Left lobe of liver (tissue), 2 donors: Measurements from ENCODE around the gene SLC22A3. TPM values are rescaled to one million over a fixed set of nuclear protein-coding genes. Genes with fewer than 3 reads are reported as not detected.

Experiments used
- ATAC-seq: fragments of 200-7000 bp; cut with Tn5 transposase; one replicate; pipeline ENCODE4 v1.9.1; 2020; ENCODE audit warnings: mild to moderate bottlenecking, moderate library complexity
- DNase-seq: peaks from one replicate; pipeline ENCODE4 v3.0.0-alpha.2; 2020; ENCODE audit warnings: low spot score
- total RNA-seq: library from RNA; stranded (reverse); gene quantifications from one replicate; pipeline ENCODE4 v1.2.1, GENCODE V29; 2021
- donor health status: DM: no; HTN: no; CAD: no; lungs with moderate emphysema.
- donor health status: DM: no; HTN: yes; CAD: no.

Gene SLC22A3
- total RNA-seq, 1 donor from 2014 or later = 34.5 TPM

DNA sequence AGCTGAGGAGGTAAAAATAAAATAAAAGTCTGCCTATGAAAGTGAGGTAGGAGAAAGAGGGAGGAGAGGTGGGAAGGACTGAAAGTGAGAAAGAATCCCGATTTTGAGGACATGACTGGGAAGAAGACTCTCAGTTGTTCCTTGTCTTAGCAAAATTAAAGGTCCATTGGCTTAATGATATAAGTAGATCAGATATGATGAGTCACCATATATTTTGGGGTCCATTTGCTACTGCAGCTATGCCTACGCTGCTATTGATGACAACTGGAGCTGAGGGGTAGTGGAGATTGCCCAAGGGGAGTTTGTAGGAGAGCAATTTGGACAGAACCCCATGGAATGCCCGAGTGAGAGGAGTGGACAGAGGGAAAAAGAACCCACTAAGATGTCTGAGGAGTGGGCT lies 15.1 kb upstream of the SLC22A3 start:
- no peak for ATAC-seq

DNA sequence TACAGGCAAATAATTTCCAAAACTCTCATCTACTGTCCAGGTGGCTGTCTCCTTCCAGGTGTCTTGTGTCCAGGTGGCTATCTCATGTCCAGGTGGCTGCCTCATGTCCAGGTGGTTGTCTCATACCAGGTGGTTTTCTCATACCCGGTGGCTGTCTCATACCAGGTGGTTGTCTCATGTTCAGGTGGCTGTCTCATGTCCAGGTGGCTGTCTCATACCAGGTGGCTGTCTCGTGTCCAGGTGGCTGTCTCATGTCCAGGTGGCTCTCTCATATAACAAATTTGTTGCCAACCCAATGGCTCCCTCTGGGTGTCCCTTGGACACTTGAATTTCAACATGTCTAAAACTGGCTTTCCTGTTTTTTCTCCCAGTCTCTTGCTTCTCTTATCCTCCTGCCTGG lies 14.3 kb upstream of the SLC22A3 start:
- ATAC-seq = peak; percentile 33
- DNase-seq = no peak

More for the DNA sequence above, 15.1 kb upstream of the SLC22A3 start:
- DNase-seq = no peak

DNA sequence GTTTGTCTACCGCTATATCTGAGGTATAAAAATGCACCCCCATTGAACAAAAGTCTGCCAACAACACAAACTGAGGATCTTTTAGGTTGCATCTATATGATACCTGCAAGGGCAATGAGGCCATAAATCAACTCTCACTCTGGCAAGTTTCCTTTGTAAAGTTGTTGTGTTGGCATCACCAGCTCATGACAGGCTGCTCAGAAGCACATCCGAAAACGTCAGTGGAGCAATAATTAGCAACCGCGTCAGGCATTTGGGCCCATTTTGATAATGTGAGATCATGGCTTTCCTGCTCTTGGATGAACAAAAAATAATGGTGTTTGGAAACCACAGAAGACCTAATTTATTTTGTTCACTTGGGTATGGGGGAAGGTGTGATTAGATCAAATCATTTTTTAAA lies 12.0 kb upstream of the SLC22A3 start:
- DNase-seq (no peak), ATAC-seq (no peak)

DNA sequence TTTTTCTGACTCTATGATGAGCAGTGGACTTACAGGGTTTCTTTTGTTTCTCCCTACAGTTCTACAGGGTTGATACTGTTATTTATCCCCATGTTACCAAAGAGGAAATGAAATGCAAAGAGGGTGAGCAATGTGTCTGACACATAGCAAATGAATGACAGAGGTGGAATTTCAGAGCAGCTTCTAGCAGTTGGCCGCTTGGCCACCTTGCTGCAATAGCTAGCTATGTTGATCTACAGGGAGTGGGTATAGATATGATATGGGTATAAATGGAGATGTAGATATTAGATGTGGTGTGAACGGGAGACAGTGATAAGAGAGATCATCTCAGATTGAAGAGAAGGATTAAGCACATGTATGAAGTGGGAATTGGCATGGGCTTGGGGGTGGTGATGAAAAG lies 10.9 kb upstream of the SLC22A3 start:
- DNase-seq (no peak), ATAC-seq (no peak)

DNA sequence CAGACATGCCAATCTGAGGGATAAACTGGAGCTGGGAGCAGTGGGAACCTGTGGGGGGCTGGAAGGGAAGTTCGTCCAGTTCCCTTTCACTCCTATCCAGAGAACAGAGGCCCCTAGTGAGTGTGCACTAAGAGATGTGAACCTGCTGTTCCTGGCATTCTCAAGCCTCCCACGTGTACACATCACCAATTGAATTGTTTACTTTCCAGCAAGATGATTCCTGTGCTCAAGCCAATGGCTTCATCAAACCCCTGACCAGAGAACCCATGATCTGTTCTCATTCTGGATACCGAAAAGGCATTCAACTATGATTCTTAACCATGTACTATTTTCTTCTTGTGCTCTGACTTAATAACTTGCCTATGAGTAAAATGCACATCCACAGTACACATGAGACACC lies 10.2 kb upstream of the SLC22A3 start:
- no peak for ATAC-seq
- DNase-seq = no peak

DNA sequence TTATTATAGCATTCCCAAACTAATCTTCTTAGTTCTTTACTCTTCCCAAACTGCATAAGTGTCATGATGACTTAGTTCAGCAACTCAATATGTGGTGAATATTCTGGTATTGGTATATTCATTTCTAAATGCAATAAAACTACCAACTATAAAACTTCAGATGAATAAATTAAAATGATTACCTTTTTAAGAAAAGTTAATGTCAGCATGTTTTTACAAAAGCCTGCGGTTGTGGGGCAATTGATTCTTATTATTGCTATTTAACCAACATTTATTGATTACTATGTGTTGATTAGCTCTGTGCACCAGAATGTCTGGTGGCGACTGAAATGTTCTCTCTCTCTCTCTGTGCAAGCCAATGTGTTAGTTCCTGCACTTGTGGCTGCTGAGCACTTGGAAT lies 5.0 kb upstream of the SLC22A3 start:
- no peak for DNase-seq
- ATAC-seq = no peak

DNA sequence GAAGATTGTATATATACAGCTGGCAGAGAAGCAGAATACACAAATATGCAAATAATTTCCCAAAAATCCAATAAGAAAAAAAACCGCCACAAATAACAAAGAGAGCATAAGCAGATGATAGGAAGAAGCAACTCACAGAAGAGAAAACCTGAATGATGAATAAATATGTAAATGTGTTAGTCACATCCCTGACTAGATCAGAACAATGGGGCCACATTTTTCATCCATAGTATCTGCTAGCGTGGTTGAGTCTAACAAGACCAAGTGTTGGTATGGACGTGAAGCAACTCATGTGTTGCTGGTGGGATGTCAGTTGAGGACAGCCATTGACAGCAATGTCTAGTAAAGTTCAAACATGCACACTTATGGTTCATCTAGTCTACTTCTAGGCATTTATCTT lies 3.9 kb upstream of the SLC22A3 start:
- ATAC-seq (no peak), DNase-seq (no peak)

DNA sequence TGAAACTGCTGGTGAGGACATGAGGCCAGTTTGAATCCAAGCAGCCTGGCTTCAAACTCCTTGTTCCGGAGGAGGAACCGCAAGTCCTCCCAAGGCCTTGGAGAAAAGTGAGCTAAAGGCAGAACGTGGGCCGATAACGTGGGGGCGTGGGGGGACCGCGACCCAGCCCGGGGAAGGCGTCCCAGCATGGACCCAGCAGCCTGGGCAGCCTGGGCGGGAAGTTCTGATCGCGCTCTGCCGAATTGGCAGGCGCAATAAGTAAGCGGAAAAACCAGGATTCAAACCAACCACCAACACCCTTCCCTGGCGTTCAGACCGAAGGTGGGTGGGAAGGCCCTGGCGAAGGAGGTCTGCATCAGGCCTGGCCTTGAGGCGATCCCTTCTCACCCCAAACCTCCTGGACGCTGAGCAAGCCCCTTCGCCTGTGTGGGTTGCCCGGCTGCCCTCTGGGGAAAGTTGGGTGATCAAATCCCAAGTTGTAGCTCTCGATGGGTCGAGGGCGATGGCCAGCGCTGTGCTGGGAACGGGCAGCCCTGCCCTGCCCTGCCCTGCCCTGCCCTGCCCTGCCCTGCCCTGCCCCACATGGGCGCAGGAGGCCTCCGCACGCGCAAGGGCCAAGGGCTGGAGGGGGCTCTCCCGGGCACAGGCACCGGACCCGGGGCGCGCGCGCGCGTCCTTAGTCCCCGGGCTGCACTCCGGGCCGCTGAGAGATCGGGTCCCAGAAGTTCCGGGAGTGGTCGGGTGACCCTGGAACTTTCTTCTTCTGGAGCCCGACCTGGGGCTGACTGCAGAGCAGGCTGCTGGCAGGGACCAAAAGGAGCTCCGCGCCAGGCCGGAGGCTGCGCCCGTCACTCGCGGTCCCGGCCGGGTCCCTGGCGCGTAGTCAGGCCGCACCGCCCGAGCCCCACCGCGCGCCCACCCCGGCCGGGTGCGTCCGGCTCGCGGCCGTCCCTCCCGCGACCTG lies 637 bp upstream of the SLC22A3 start:
- DNase-seq (no peak), ATAC-seq (peak; percentile 65)

DNA sequence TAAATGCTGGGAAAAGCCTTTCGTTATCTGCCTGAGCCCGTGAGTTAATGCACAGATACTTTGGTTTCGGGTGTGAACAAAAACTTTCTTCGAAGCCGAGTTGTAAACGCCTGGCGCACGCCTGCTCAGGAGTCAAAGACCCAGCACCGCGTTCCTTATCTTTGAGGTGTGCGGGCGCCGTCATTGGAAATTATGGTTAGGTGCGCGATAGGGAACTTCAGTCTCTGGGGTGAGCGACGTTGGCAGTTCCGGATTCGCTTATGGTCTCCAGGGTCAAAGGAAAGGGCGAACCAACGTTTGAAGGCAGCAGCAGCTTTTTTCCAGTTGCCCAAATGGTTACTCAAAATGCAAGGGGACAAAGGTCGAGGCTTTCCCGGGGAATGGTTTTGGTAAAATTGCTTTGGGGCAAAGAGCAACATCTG lies 853 bp downstream of the SLC22A3 start:
- DNase-seq (peak; percentile 84), ATAC-seq (peak; percentile 59)

DNA sequence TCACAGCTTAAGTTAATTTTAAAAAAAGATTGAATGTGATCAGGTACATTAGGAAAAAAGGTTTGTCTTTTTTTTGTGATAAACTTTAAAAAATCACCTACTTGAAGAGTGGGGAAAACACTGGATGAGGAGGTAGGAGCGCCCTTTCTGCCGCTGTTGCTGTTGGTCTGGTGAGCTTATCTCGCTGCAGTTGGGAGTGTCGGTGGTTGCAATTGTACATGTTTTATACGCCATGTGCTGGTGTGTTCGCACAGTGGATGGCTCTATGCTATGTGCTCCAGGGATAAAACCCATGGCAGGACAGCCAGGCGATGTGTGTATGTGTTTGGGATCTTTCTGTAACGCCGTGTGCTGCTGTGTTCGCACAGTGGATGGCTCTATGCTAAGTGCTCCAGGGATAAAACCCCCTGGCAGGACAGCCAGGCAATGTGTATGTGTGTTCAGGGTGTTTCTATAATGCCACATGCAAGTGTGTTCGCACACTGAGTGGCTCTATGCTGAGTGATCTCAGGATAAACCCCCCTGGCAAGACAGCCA lies 1.7 kb downstream of the SLC22A3 start:
- DNase-seq = no peak
- ATAC-seq = no peak

DNA sequence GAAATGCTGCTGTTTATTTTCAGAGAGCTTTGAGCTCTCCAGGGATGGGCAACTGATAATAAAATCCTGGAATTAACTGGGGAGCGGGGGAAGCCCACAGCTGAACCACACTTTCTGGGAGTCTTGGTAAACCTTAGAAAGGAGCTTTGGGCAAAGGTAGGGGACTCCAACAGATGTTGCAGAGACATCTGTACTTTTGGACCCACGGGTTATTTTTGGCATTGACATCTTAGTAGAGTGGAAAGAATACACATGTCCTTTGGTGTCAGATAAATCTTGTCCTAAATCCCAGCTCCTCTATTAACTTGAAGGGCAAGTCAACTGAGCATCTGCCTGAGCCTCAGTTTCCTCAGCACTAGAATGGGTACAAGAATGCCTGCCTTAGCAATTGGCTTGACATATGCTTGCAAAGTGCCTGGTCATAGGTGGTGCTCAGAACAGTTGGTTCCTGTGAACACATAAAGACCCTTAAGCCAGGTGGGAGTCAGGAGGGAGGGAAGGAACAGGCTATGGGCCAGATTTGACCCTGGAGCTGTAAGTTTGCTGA lies 5.8 kb downstream of the SLC22A3 start:
- no peak for ATAC-seq
- no peak for DNase-seq

DNA sequence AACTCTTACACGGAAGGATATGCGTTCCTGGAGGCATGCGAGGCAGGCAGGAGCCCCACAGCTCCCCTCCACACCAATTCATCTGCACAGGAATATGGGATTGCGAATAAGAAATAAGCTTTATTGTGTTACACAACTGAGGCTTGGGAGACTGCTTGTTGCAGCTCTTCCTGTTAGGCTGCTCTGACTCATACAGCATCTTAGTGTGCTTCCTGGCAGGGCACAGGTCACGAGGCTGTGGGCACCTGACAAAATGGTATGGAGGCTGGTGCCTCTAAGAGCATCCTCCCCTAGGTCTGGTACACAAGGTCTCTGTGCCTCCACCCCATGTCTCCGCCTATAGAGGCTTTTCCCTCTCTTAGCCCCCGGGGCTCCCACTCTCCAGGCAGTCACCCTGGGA lies 6.8 kb downstream of the SLC22A3 start:
- ATAC-seq = no peak
- DNase-seq = no peak

DNA sequence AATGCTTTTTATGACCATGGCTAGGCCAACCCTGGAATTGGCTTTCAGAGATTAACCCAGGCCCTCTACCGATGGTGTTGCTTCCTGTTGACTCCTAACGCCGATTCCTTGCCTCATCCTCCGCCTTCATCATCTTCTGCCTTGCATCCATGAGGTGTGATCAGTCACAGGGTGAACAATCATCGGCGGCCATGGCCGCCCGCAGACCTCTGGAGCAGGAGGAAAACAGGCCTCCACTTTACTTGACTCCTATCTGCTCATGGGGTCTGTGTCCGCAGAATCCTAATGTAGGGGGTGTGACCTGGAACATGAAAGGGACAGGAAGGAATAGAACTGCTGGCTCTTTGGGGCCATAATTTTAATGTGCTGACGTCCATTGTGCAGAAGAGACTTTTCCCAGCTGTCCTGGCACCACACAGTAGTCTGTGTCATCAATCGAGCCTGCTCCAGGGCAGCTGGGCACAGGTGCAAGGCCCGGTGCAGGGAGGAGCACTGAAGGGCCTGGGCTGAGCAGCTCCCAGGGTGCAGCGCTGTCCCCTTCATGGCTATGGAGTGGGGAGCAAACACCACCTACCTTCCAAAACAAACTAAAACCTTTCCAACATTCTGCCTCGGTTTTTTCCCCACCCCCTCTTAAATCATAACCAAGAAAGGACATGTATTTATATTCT lies 8.0 kb downstream of the SLC22A3 start:
- peak; percentile 77 for DNase-seq
- peak; percentile 88 for ATAC-seq

DNA sequence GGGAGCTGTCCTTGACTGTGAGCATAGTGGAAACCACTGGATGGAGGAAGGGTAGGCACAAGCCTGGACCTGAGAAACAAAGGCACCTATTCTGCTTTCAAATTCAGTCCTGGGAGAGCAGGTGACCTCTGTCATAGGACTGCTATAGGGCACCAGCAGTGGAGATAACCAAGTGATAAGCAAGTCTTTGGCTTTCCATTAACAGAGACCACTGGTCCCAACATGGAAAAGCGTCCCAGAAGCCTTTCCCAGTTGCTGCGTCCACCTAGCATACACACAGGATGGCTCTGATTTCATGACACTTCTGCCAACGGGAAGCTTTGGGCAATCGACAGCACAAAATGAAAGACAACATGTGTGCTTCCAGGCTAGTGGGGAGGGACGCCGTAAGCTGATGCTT lies 8.9 kb downstream of the SLC22A3 start:
- ATAC-seq (no peak), DNase-seq (no peak)

DNA sequence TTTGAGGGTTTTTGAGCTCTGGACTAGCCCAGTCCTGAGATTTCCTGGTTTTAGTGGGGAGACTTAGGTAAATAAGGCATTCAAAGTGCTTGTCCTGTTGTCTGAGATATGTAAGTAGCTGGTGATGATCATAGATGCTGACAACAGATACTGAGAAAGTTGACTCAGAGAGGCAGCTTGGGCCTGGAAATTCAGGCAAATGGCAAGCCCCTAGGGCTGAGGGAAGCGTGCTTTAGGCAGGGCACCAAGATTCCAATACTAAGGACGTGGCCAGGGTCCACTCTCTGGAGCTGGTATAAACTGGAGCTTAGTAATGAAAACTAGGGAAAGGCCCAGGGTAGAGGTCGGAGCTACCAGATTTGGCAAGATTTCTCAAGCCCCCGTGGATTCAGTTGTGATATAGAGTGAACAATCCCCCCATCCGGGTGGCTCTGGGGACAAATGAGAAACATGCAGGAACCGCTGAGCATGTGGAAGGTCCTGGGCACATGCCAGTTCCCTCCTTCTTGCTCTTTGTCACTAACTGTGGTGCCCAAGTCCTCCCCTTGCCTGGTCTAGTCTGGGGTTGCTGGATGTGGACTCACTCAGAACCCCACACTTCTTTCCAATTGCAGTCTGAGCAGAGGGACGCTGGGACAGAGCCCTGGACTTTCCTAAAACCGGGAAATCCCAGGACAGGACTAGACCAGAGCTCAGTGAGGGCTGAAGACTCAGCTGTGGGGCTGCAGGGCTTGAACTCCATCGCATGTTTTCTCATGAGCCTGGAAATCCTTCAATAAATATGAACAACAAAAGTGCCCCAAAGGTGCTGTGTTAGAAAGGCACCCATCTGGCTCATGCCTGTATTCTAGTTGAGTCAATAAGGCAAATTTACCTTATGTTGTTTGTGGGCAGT lies 10.3 kb downstream of the SLC22A3 start:
- DNase-seq (no peak), ATAC-seq (peak; percentile 62)

DNA sequence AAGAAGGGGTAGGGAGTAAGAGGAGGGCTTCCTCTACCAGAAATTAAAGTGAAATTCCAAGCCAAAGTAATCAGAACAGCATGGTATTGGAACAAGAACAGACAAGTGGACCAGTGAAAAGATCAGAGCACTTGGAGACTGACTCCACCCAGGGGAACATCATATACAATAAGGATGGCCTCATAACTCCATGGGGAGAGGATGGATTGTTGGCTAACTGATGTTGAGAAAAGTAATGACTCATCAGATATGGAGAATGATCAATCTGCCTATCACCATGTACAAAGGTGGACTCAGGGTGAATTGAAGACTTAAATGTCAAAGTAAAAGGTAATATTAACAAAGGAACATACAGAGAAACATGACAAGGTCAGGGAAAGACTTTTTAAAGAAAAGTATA lies 12.8 kb downstream of the SLC22A3 start:
- ATAC-seq (no peak), DNase-seq (no peak)

DNA sequence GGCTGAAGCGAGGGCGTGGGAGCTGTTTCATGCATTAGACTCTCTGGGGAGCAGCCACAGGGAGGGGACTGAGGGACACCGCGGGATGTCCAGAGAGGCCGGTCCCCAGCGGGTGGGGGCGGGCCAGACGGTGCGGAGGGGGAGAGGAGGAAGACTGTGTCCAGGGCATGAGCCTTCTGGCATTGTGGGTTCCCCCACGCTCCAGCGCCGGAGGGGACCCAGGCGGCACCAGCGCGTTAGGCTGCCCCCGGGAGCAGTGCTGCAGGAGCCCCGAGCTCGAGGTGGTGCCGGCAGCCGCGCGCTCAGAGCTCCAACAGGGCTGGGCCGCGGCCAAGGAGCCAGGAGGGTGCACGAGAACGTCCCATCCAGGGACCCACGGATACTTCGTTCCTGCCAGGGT lies 14.4 kb downstream of the SLC22A3 start:
- ATAC-seq (no peak), DNase-seq (no peak)

DNA sequence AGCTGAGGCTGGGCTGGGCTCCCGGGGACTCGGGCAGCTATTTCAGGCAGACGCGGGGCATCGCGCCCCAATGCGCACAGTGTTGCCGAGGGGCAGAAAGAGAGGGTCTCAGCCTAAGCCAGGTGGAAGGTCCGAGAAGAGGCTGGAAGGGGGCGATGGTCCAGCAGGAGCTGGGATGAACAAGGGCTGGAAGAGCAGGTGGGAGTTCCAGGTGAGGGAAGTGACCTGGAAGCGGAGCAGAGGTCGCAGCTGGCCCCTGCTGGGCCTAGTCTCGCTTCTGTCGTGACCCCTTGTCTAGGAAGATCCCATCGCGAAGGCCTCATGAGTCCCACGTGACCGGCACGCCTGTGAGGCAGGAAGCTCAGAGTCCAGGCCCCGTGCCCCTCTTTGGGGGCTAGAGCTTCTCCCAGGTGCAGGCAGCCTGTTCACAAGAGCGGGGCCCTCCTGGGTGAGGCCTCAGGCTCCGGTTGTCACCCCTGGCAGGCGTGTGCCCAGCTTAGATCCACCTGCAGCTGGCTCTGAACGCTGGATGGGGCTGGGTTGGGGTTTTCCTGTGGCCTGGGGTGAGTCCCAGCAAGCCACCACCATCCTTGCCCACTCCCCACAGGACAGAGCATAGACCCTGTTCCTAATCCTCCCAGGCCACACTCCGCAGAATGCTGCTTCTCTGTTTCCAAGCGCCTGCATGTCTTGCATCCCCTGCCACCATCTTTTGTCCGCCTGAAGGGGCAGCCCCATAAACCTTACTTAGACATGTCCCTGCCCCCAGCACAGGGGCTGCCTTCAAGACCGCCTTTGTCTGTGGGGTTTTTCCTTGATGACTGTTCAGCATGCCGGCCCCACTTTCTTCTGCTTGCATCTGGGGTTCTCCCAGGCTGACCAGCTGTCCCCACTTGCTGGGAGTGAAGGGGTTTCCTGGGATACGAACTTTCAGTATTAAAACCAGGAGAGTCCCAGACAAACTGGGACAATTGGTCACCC lies 15.1 kb downstream of the SLC22A3 start:
- no peak for ATAC-seq
- DNase-seq = no peak

DNA sequence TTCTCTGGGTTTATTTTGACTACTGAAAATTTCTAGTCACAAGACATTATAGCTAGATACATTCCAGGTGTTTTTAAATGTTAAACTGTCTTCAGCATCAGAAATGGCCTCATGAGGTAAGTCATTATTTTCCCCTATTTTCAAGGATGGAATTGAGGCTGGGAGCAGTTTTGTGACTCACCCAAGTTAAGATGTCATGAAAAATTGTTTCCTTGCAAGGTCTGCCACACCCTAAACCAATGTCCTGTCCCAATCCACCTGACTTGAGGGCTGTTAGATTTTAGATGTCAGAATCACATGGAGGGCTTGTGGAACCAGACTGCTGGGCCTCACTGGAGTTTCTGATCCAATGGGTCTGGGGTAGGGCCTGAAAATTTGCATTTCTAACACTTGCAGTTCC lies 16.9 kb downstream of the SLC22A3 start:
- DNase-seq (no peak), ATAC-seq (no peak)
